GM13976 (cell line): ENCODE measurements around the gene ANKDD1B.

Source experiments
- DNase-seq: peaks from one replicate; pipeline ENCODE4 v3.0.0; 2012; ENCODE audit warnings: low spot score
- CTCF ChIP-seq: IDR thresholded peaks from 2 replicates; pipeline ENCODE4 v1.5.1; 2012; ENCODE audit warnings: borderline replicate concordance, mild to moderate bottlenecking; ENCODE audit not compliant: insufficient read depth; ENCODE audit errors: extremely low read depth, missing control alignments, control extremely low read depth
- in situ Hi-C: fragments of 300-500 bp; cut with MboI; formaldehyde crosslinking; loops from one replicate; pipeline ENCODE4 v1.12.0; 2022; ENCODE audit warnings: low sequenced_read_pairs, mixed read lengths, inconsistent platforms; ENCODE audit not compliant: unreplicated experiment

Gene ANKDD1B

GRCh38 chr5:75707911-75708509 lies 96.8 kb downstream of the ANKDD1B start:
- DNase-seq: no peak
- in situ Hi-C loops: no loop called here

GRCh38 chr5:75710637-75711036 lies 99.4 kb downstream of the ANKDD1B start:
- DNase-seq: no peak
- in situ Hi-C loops: no loop called here
- no peak for TF ChIP-seq CTCF

More at GRCh38 chr5:75707911-75708509, 96.8 kb downstream of the ANKDD1B start:
- no peak for TF ChIP-seq CTCF

GRCh38 chr5:75711151-75711550 lies 99.9 kb downstream of the ANKDD1B start:
- no peak for TF ChIP-seq CTCF
- DNase-seq: no peak
- in situ Hi-C loops: no loop called here

- TF ChIP-seq CTCF: no peak
- in situ Hi-C loops: no loop called here
- DNase-seq: no peak
Observed at GRCh38 chr5:75712091-75712490, 100.8 kb downstream of the ANKDD1B start.

- no peak for TF ChIP-seq CTCF
- DNase-seq: no peak
- in situ Hi-C loops: no loop called here
Observed at GRCh38 chr5:75716715-75717081, 105.4 kb downstream of the ANKDD1B start.

GRCh38 chr5:75717082-75717922 lies 106.0 kb downstream of the ANKDD1B start, which contains the start of gene POC5:
TSS of gene POC5 (minus strand) at chr5:75717437. CDS start at chr5:75712937, 4,500 bp downstream.
- DNase-seq: peak; percentile 97
- in situ Hi-C loops: no loop called here
- no peak for TF ChIP-seq CTCF

- DNase-seq: no peak
- TF ChIP-seq CTCF: no peak
- in situ Hi-C loops: no loop called here
Observed at GRCh38 chr5:75720882-75721281, 109.6 kb downstream of the ANKDD1B start.
